ENCODE measurements around the gene KANSL2. TPM values are rescaled to one million over a fixed set of nuclear protein-coding genes. Genes with fewer than 3 reads are reported as not detected.

Gene KANSL2
- total and polyA plus RNA-seq, 9 of the 15 experiments (the other 6 are each of a cell fraction or from before 2014, with no cell fraction given), result 41.1 to 89.8 (median 55.4) TPM

GRCh38 chr12:48629541-48629940 lies 52.5 kb downstream of the KANSL2 start:
- 3% methylated on average over 3 of the region's 3 CpGs for WGBS (ENCODE audit: insufficient coverage, low coverage, missing lambda C conversion rate)
- no peak for DNase-seq (ENCODE audit: extremely low read depth in 1 of 4, low spot score in 3 of 4)
- Histone ChIP-seq H3K9me1 (ENCODE audit: control insufficient read depth, insufficient read depth, low read length) (no peaks in the 10 kb centered on the region), H3K9ac (ENCODE audit: insufficient read depth in 1 of 2, low read depth in 2 of 2, low read length in 2 of 2) (no peak overlapping the region), H2AFZ (ENCODE audit: low read depth, low read length) (no peak overlapping the region), H3K36me3 (ENCODE audit: control insufficient read depth, insufficient read depth, low read length) (no peaks in the 10 kb centered on the region), H3K9me3 (replicated peaks; ENCODE audit: control insufficient read depth, insufficient read depth, low read depth, low read length) (no peaks in the 10 kb centered on the region), H3K4me3 (no peak overlapping the region), H3K27me3 (ENCODE audit: control insufficient read depth in 2 of 2, insufficient read depth in 2 of 2, low read length in 2 of 2) (peaks cover 22 to 35% of the 10 kb centered on the region in 2 experiments), H3K4me1 (replicated peaks in 1 of 2; ENCODE audit: control insufficient read depth in 2 of 2, insufficient read depth in 2 of 2, low read length in 2 of 2) (no peaks in the 10 kb centered on the region), H3K4me2 (ENCODE audit: insufficient read depth, low read length) (no peak overlapping the region), H3K79me2 (ENCODE audit: control insufficient read depth, insufficient read depth, low read length) (no peaks in the 10 kb centered on the region), H3K27ac (ENCODE audit: extremely low read depth, low read depth, low read length) (no peak overlapping the region), H4K20me1 (replicated peaks; ENCODE audit: control insufficient read depth, insufficient read depth, low read length) (no peaks in the 10 kb centered on the region)
- no TSS peak for BruUV-seq (replicated peaks)
- TF ChIP-seq MTA3 (IDR thresholded peaks at IDR 0.05; ENCODE audit: borderline replicate concordance), result no peak
- no peak for TF ChIP-seq CHD1 (IDR thresholded peaks at IDR 0.05; ENCODE audit: low read length)
- no peak for TF ChIP-seq NEUROD1 (IDR thresholded peaks at IDR 0.05; ENCODE audit: borderline replicate concordance, low read depth, low read length, partially characterized antibody)
- TF ChIP-seq NFE2 (IDR thresholded peaks at IDR 0.05; ENCODE audit: low read depth), result no peak
- in situ Hi-C loops (cut with MboI), result no loop called here
- POLR2A ChIA-PET, result interaction anchor here (0.9 kb wide), 1 partner anchor 156 kb away, joined by 4 read pairs; no protein-coding TSS in a partner anchor
- CTCF ChIA-PET (ENCODE audit: low intra/inter-chr PET ratio), result no interaction called here
- intact Hi-C loops (cut with micrococcal nuclease), result no loop called here
- ATAC-seq, result no peak
- no peak for FAIRE-seq

GRCh38 chr12:48627556-48627955 lies 54.5 kb downstream of the KANSL2 start:
- Histone ChIP-seq H3K4me1 (replicated peaks in 1 of 2; ENCODE audit: control insufficient read depth in 2 of 2, insufficient read depth in 2 of 2, low read length in 2 of 2) (no peaks in the 10 kb centered on the region), H3K79me2 (ENCODE audit: control insufficient read depth, insufficient read depth, low read length) (no peaks in the 10 kb centered on the region), H3K9me1 (ENCODE audit: control insufficient read depth, insufficient read depth, low read length) (no peaks in the 10 kb centered on the region), H3K9me3 (replicated peaks; ENCODE audit: control insufficient read depth, insufficient read depth, low read depth, low read length) (no peaks in the 10 kb centered on the region), H4K20me1 (replicated peaks; ENCODE audit: control insufficient read depth, insufficient read depth, low read length) (no peaks in the 10 kb centered on the region), H3K4me2 (ENCODE audit: insufficient read depth, low read length) (no peak overlapping the region), H3K36me3 (ENCODE audit: control insufficient read depth, insufficient read depth, low read length) (no peaks in the 10 kb centered on the region), H3K9ac (ENCODE audit: insufficient read depth in 1 of 2, low read depth in 2 of 2, low read length in 2 of 2) (no peak overlapping the region), H2AFZ (ENCODE audit: low read depth, low read length) (no peak overlapping the region), H3K4me3 (no peak overlapping the region), H3K27me3 (ENCODE audit: control insufficient read depth in 2 of 2, insufficient read depth in 2 of 2, low read length in 2 of 2) (peaks cover 22 to 33% of the 10 kb centered on the region in 2 experiments), H3K27ac (ENCODE audit: extremely low read depth, low read depth, low read length) (no peak overlapping the region)
- no peak for TF ChIP-seq SAP30 (IDR thresholded peaks at IDR 0.05; ENCODE audit: borderline replicate concordance, insufficient read depth, low read depth, low read length, poor library complexity, severe bottlenecking)
- 0% methylated on average over 4 of the region's 4 CpGs for WGBS (ENCODE audit: insufficient coverage, low coverage, missing lambda C conversion rate)
- ChIA-PET POLR2A (interaction anchor here (0.6 to 1.0 kb wide), 3 partner anchors 8 to 22 kb away, joined by 3 to 6 read pairs (median 3); no protein-coding TSS in a partner anchor), CTCF (ENCODE audit: low intra/inter-chr PET ratio) (no interaction called here)
- intact Hi-C loops (cut with micrococcal nuclease), result no loop called here
- DNase-seq (ENCODE audit: extremely low read depth in 1 of 4, low spot score in 3 of 4) (no peak), ATAC-seq (no peak), FAIRE-seq (no peak)
- no TSS peak for BruUV-seq (replicated peaks)
- in situ Hi-C loops (cut with MboI), result no loop called here

Measured in K562 (cell line).